H54 (cell line): ENCODE results near the gene PYM1.

Experiments used
- DNase-seq: peaks from one replicate; pipeline ENCODE4 v3.0.0; 2011; ENCODE audit warnings: low spot score, mixed read lengths; ENCODE audit not compliant: insufficient read length
- FAIRE-seq: peaks from 3 replicates; lab custom pipeline; 2011; peaks lifted over from hg19 to GRCh38; lab: Jason Lieb, UNC
- POLR2A ChIP-seq: IDR thresholded peaks from 2 replicates; pipeline ENCODE4 v1.6.1; 2011; ENCODE audit warnings: low read depth, mild to moderate bottlenecking, low read length

The PYM1 gene

DNA sequence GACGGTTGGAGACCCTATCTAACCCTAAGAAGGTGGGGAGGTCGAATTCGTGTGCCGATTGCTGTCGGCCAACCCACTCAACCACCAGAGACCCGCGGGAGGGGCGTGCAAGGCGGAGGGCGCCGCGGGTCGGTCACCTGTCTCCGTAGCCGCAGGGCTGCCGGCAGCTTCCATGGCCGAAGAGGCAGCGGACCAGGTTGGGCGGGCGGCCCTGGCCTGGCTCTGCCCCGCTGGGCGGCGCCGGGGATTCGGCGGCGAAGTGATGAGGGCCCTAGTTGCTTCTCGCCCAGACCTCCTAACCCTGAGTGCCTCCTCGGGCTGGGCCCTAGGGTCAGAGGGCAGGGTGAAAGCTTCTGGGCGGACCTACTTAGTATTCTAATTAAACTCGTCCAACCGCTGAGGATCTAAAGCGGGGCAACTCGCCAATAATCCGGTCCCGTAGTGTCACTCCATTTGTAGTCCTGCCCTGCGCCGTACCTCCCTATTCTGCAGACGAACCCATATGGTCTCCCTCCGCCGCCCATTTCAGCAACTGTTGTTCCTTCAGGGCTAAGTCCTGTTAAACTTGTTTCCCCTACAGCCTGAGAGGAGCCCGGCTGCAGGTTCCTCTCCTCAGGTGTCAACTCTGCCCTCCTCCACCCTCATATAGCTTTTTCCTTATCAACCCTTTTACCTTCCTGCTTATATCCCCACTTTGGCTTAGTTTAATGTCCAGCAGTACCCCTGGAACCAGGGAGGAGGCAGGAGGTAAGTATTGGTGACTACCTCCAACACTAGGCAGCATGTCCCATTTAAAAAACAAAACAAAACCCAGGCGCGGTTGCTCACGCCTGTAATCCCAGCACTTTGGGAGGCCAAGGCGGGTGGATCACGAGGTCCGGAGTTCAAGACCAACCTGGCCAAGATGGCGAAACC lies at the start of gene PYM1:
PYM1 (minus strand) TSS at position 307 of the 915 bp plus-strand sequence; CDS start at position 174, 133 bp downstream.
- DNase-seq = peak; percentile 39
- FAIRE-seq = no peak
- peak; percentile 48 for TF ChIP-seq POLR2A

GRCh38 chr12:55974308-55974730 lies 46.6 kb upstream of the PYM1 start:
- FAIRE-seq (no peak), DNase-seq (peak; percentile 42)
- TF ChIP-seq POLR2A = no peak

GRCh38 chr12:55973599-55974307 lies 46.1 kb upstream of the PYM1 start, which contains the start of gene RAB5B:
Gene RAB5B (plus strand): TSS chr12:55974078. CDS start chr12:55986961, 12,883 bp downstream.
- DNase-seq = peak; percentile 84
- FAIRE-seq = peak; percentile 96
- TF ChIP-seq POLR2A = peak; percentile 67

DNA sequence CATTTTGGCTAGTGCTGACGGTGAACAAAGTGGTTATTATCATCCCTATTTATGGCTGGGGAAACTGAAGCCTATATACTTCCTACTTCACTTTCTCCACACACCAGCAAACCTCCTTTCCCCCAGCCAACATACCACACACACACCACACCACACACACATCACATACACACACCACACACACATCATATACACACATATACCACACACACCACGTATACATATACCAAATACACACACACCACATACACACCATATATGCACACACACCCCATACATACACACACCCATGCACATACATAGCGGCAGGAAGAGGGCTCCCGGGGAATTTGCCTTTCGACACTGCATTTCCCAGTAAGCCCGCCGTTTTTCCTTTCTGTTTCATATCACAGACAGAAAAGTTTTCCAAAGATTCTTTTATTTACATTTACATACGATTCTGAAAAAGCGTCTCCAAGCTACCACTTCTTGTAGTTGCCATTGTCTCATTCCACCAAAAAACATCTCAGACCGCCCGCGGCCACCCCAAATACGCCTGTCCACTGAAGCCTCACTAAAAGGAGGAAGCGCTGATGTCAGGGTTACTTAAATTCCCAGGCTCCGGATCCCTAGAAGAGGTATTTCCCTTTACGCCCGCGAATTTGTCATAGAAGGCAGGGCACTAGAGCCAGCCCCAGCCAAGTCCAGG lies 45.4 kb upstream of the PYM1 start:
- TF ChIP-seq POLR2A = no peak
- DNase-seq (no peak), FAIRE-seq (peak; percentile 33)

GRCh38 chr12:55972456-55972855 lies 44.8 kb upstream of the PYM1 start:
- no peak for FAIRE-seq
- no peak for TF ChIP-seq POLR2A
- DNase-seq = no peak

DNA sequence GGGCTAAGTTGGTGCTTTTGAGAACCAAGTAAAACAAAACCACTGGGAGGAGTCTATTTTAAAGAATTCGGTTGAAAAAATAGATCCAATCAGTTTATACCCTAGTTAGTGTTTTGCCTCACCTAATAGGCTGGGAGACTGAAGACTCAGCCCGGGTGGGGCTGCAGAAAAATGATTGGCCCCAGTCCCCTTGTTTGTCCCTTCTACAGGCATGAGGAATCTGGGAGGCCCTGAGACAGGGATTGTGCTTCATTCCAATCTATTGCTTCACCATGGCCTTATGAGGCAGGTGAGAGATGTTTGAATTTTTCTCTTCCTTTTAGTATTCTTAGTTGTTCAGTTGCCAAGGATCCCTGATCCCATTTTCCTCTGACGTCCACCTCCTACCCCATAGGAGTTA lies 44.3 kb upstream of the PYM1 start:
- TF ChIP-seq POLR2A = no peak
- FAIRE-seq (peak; percentile 38), DNase-seq (peak; percentile 53)

DNA sequence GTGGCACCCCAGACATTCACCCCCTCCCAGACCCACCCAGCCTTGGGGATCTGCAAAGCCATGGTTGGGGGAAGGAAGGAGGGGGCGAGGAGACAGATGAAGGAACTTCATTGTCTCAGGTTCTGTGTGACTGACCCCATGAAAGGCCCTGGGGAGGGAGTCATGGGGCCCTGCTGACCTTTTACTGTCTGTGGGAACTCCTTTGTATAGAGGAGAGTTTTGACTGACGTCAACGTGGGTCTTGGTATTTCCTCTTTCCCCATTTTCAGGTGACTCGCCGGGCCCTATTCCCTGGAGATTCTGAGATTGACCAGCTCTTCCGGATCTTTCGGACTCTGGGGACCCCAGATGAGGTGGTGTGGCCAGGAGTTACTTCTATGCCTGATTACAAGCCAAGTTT lies 43.1 kb upstream of the PYM1 start:
- DNase-seq (no peak), FAIRE-seq (no peak)
- no peak for TF ChIP-seq POLR2A

GRCh38 chr12:55969356-55969755 lies 41.7 kb upstream of the PYM1 start:
- FAIRE-seq (no peak), DNase-seq (no peak)
- no peak for TF ChIP-seq POLR2A

DNA sequence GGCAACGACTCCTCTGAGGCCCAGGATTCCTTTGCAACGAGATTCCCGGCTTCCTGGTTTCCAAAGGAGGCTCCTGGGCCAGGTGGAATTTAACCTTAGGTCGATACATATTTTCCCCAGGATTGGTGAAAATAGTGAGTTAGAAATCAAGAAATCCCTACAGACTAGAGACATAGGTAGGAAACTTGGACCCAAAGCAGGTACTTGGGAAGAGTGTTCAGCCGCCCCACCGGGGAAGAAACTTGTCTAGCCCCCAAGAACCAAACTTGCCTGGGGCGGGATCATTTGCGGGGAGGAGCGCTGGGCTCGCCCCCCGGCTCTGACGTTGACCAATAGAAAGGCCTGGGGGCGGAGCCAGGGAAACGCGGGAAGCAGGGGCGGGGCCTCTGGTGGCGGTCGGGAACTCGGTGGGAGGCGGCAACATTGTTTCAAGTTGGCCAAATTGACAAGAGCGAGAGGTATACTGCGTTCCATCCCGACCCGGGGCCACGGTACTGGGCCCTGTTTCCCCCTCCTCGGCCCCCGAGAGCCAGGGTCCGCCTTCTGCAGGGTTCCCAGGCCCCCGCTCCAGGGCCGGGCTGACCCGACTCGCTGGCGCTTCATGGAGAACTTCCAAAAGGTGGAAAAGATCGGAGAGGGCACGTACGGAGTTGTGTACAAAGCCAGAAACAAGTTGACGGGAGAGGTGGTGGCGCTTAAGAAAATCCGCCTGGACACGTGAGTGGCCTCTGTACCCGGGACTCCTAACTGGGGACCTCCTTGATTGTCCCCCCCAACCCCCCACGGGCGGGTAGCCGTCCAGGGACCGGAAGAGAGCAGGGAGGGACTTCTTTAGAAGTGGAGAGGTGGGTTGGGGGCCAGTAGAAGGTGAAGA lies 39.0 kb upstream of the PYM1 start, which contains the start of gene CDK2:
CDK2 (plus strand) TSS at position 423 of the 874 bp plus-strand sequence; CDS start at position 602, 179 bp downstream.
- FAIRE-seq (peak; percentile 11), DNase-seq (peak; percentile 80)
- TF ChIP-seq POLR2A = peak; percentile 53; the same call in 1 of the 2 replicates

DNA sequence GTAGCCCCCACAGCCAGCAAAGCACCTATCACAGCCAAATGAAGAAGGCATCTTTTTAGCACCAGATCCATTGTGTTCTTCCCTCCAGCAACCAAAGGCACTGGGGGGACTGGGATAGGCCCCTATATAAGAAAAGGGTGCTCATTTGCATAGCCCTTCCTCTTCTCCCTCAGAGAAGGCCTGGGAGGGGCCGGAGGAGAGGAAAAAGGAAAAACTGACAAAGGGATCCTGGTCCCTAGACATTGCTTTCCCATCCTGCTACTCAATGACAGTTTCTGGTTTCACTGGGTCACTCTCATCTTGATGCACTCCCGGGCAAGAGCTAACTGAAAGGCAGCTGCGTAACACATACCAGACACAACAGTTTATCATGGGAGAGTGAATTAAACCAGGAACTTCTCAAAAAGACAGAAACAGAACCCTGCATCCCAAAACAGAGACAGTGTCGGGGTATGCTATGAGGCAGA lies 38.3 kb upstream of the PYM1 start, which contains the start of gene PMEL:
PMEL (minus strand) TSS at position 102 of the 467 bp plus-strand sequence; CDS start at position 71, 31 bp downstream.
- no peak for FAIRE-seq
- TF ChIP-seq POLR2A = no peak
- no peak for DNase-seq

DNA sequence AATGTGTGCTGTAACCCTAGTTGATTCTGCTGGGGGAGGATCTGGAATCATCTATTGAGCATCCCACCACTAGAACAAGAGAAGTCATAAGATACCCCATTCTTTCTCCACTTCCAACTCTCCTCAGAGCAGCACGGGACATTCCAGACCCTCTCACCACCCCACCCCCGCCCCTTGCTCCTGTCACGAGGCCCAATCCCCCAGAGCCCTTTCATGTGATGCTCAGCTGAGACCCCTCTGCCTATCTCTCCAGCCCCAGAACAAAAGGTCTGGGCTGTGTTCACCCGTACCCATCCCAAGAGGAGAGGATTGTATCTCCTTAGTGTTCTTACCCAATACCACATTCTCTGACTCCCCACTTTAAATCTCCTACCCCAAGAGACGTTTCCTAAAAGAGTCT lies 37.5 kb upstream of the PYM1 start:
- FAIRE-seq (no peak), DNase-seq (no peak)
- TF ChIP-seq POLR2A = no peak

DNA sequence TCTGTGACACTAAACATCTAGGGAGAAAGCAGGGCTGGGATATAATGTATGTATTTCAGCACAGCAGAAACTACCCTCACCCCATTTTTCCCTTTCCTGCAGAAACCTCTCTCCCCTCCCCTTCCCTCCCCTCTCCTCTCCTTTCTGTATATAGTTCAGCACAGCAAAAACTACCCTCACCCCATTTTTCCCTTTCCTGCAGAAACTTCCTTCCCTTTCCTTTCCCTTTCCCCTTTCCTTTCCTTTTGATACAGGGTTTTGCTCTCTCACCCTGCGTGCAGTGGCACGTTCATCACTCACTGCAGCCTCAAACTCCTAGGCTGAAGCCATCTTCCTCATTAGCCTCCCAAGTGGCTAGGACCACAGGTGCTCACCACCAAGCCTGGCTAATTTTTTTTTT lies 36.1 kb upstream of the PYM1 start:
- no peak for TF ChIP-seq POLR2A
- no peak for DNase-seq
- no peak for FAIRE-seq
